Common myeloid progenitor, CD34-positive (primary cell): Measurements from ENCODE around the gene CEP55.
"Not testable (repeated sequence)": the region's sequence is repeated elsewhere in the genome, so short reads cannot be mapped to it uniquely, and the experiment has no call there.

Experiments
- CTCF ChIA-PET: fragments of 350-600 bp; sonication (Branson Sonifier 250); formaldehyde crosslinking; loops from one replicate; lab custom pipeline; 2021; ENCODE audit warnings: antibody characterized with exemption; lab: Charles Lee
- POLR2A ChIA-PET: fragments of 350-600 bp; sonication (Branson Sonifier 250); formaldehyde crosslinking; loops from one replicate; lab custom pipeline; 2021; ENCODE audit warnings: antibody characterized with exemption; lab: Charles Lee
- DNase-seq, 3 donors: peaks; one replicate each; pipeline versions ENCODE4 v3.0.0 to v3.0.0-alpha.2; 2013
- H3K27ac ChIP-seq, 2 experiments: 1 replicate in 1 of 2; 2 replicates in 1 of 2; pipeline ENCODE4 v1.7.0; 2013; ENCODE audit warnings: inconsistent platforms in 2 of 2, low read length in 2 of 2, mild to moderate bottlenecking in 2 of 2, low read depth in 1 of 2, moderate library complexity in 1 of 2; ENCODE audit not compliant: severe bottlenecking in 2 of 2, insufficient read depth in 1 of 2, poor library complexity in 1 of 2
- H3K27me3 ChIP-seq, 5 experiments: replicated peaks in 2 of 5; 1 replicate in 3 of 5; 2 replicates in 2 of 5; pipeline versions ENCODE4 v1.6.1 to v1.7.0; 2013; ENCODE audit warnings: low read length in 4 of 5, mild to moderate bottlenecking in 2 of 5, moderate library complexity in 2 of 5, inconsistent platforms in 1 of 5; ENCODE audit not compliant: insufficient read depth in 5 of 5, control insufficient read depth in 4 of 5
- H3K36me3 ChIP-seq, 4 experiments: 1 replicate in 2 of 4; 2 replicates in 2 of 4; pipeline versions ENCODE4 v1.6.1 to v1.7.0; 2013; ENCODE audit warnings: low read length in 3 of 4, control low read depth in 1 of 4, mild to moderate bottlenecking in 1 of 4; ENCODE audit not compliant: control insufficient read depth in 4 of 4, insufficient read depth in 4 of 4
- H3K4me1 ChIP-seq, 4 experiments: 1 replicate in 3 of 4; 2 replicates in 1 of 4; pipeline versions ENCODE4 v1.6.1 to v1.7.1; 2013; ENCODE audit warnings: low read length in 3 of 4, mild to moderate bottlenecking in 3 of 4, control low read depth in 1 of 4, inconsistent platforms in 1 of 4, moderate library complexity in 1 of 4; ENCODE audit not compliant: control insufficient read depth in 4 of 4, insufficient read depth in 4 of 4; ENCODE audit errors: control extremely low read depth in 1 of 4
- H3K4me3 ChIP-seq, 7 experiments: 1 replicate in 4 of 7; 2 replicates in 3 of 7; pipeline versions ENCODE4 v1.5.1 to v1.7.0; 2013; ENCODE audit warnings: mild to moderate bottlenecking in 7 of 7, low read length in 6 of 7, moderate library complexity in 6 of 7, inconsistent platforms in 2 of 7, low read depth in 2 of 7, control low read depth in 1 of 7; ENCODE audit not compliant: insufficient read depth in 4 of 7, control insufficient read depth in 1 of 7; ENCODE audit errors: extremely low read depth in 1 of 7
- H3K9me3 ChIP-seq, 5 experiments: 1 replicate in 4 of 5; 2 replicates in 1 of 5; pipeline versions ENCODE4 v1.6.1 to v1.7.1; 2013; ENCODE audit warnings: low read length in 4 of 5, mild to moderate bottlenecking in 2 of 5, inconsistent platforms in 1 of 5, low read depth in 1 of 5, moderate library complexity in 1 of 5; ENCODE audit not compliant: control insufficient read depth in 4 of 5, insufficient read depth in 2 of 5; ENCODE audit errors: control extremely low read depth in 1 of 5
- WGBS: methylation state at CpG from one replicate; pipeline ENCODE4 v1.1.5; 2013; ENCODE audit not compliant: insufficient coverage; 5-methylcytosine and 5-hydroxymethylcytosine counted together

Gene CEP55

DNA sequence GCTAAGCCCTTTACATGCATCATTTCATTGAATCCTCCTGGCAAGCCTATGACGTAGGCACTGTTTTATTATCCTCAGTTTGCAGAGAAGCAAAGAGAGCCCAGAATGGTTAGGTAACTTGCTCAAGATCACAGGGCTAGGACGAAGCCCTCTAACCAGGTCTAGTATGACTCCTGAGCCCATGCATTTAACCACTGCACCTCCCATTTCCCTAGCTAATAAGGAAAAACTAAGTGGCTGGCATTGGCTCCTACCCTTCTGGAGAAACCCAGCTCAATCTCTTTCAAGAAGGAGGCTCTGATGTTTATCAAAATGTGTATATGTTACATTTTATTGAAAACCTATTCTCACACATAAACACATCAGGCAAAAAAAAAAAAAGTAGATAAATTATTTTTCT lies 34.0 kb upstream of the CEP55 start:
- no peak overlapping the region for H3K4me3 ChIP-seq
- H3K9me3 ChIP-seq: no peaks in the 10 kb centered on the region
- no peak overlapping the region for H3K27ac ChIP-seq
- H3K4me1 ChIP-seq: peaks cover 0 to 31% (median 6%) of the 10 kb centered on the region in 4 experiments
- DNase-seq: no peak
- no peaks in the 10 kb centered on the region for H3K27me3 ChIP-seq
- no peaks in the 10 kb centered on the region for H3K36me3 ChIP-seq
- 83% methylated on average over 1 of the region's 2 CpGs for WGBS
- CTCF ChIA-PET: interaction anchor here (1.0 to 2.9 kb wide), 2 partner anchors 18 to 86 kb away, joined by 4 to 12 read pairs; no protein-coding TSS in a partner anchor
- POLR2A ChIA-PET: no interaction called here

DNA sequence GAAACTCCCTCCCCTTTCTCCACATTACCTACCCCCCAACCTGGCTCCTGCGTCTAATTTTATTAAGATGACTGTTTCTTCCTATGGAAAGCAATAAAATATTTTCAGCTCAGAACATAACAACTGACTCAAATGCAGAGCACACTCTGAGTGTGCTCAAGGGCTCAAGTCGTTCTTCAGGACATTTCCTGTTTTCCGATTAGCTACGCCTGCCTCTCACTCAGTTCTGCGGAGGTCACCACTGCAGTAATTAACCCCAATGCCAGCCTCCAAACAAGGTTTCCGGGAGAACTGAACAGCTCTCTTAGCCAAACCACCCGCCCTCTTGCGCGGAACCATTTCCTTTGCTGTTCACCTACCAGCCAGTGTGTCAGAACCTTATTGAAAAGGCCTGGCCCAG lies 33.5 kb upstream of the CEP55 start:
- ChIA-PET CTCF (interaction anchor here (1.0 to 2.9 kb wide), 2 partner anchors 19 to 86 kb away, joined by 4 to 12 read pairs; no protein-coding TSS in a partner anchor), POLR2A (interaction anchor here (0.6 to 0.7 kb wide), 2 partner anchors 16 to 78 kb away, joined by 4 to 6 read pairs; no protein-coding TSS in a partner anchor)
- H3K4me1 ChIP-seq: peaks cover 0 to 31% (median 6%) of the 10 kb centered on the region in 4 experiments
- H3K4me3 ChIP-seq: peak overlapping the region in 1 of 7 experiments; percentile 37
- no peaks in the 10 kb centered on the region for H3K9me3 ChIP-seq
- H3K27ac ChIP-seq: no peak overlapping the region
- H3K27me3 ChIP-seq: no peaks in the 10 kb centered on the region
- no peaks in the 10 kb centered on the region for H3K36me3 ChIP-seq
- DNase-seq: peak in 2 of 3 donors; percentile 34 to 56
- WGBS: 5% methylated on average over 9 of the region's 9 CpGs

DNA sequence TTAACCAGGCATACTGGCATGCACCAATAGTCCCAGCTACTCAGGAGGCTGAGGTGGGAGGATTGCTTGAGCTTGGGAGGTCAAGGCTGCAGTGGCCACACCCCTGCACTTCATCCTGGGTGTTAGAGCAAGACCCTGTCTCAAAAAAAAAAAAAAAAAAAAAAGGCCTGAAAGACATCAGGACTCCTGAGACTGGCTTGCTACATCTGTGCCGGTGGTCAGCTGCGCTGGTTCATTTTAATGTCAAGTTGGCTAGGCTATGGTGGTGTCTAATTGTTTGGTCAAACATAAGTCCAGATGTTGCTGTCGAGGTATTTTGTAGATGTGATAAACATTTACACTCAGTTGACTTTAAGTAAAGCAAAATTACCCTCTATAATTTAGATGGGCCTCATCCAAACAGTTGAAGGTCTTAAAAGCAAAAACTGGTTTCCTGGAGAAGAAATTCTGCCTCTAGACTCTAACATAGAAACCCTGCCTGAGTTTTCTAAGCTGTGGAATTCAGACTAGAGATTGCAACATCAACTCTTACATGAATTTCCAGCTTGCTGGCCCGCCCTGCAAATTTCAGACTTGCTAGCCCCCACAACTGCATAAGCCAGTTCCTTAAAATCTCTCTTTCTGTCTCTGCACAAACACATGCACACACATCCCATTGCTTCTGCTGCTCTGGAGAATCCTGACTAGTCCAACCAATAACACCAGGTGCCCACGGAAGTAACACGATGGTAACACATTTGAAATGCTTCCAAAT lies 32.5 kb upstream of the CEP55 start:
- H3K4me3 ChIP-seq: no peak overlapping the region
- ChIA-PET POLR2A (no interaction called here), CTCF (no interaction called here)
- no peaks in the 10 kb centered on the region for H3K36me3 ChIP-seq
- H3K4me1 ChIP-seq: peaks cover 0 to 31% (median 6%) of the 10 kb centered on the region in 4 experiments
- no peaks in the 10 kb centered on the region for H3K27me3 ChIP-seq
- 83% methylated on average over 2 of the region's 6 CpGs for WGBS
- no peak overlapping the region for H3K27ac ChIP-seq
- no peak for DNase-seq
- no peaks in the 10 kb centered on the region for H3K9me3 ChIP-seq

DNA sequence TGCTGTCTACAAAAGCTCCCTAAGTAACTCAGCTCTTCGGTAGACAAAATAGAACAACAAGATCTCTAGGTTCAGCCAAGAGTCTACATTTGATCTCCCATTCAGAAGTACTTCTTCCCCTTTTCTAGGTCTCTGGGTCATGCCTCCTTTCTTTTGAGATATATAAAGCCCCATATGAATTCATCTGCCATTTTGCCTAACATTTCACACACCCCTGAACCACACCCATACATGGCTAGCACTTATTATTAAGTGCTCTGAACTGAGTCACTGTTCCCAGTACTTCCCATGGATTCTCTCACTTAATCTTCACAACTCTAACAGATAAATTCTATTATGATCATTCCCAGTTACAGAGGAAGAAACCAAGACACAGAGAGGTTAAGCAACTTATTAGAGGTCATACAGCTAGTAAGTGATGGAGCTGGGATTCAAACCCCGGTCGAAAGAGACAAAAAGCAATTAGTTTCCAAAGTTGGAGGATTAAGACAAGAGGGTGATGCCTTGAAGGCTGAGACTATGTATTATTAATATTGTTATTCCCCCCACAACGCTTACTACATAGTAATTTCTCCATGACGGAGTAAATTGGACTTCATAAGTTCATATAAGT lies 31.5 kb upstream of the CEP55 start:
- Histone ChIP-seq H3K4me1 (peaks cover 0 to 31% (median 6%) of the 10 kb centered on the region in 4 experiments), H3K27ac (no peak overlapping the region), H3K27me3 (no peaks in the 10 kb centered on the region), H3K9me3 (no peaks in the 10 kb centered on the region), H3K36me3 (no peaks in the 10 kb centered on the region), H3K4me3 (no peak overlapping the region)
- ChIA-PET POLR2A (no interaction called here), CTCF (interaction anchor here (0.6 kb wide), 1 partner anchor 386 kb away, joined by 4 read pairs; no protein-coding TSS in a partner anchor)
- 100% methylated on average over 3 of the region's 5 CpGs for WGBS
- no peak for DNase-seq

DNA sequence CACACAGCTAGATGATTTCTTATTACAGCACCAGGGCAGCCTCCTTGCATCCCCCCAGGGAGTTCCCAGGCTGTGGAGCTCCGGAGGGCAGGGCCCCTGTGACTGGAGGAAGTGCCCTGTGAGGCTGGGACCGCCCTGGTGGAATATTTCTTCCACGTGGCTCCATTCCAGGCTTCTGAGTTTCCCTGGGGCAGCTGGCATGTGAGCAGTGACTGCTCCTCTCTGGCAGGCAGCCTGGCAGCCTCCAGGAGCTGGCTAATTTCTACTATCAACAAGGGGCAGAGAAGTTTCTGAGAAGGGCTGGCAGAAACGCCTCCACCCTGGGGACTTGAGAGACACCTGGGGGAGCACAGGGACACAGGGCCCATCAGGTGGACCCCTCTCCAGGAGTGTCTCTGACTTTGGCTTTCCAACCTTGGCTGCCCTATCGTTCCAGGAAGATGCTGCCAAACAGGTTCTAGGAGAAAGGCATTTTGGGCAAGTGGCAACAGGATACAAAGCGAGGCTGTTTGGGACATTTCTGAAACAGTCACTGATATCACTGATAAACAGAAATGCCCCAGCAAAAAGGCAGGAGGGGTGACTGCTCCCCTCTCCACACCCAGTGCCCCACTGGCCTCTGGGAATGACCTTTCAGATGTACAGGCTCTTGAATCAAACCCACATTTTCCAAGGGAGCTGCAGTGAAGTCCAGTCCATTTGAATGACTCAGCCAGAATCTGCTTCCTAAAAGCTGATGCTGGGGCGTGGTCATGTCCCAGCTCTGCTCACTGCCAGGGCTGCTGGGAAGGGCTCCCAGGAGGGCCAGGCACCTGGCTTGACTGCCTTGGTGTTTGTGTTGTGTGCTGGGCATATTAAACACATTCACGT lies 30.4 kb upstream of the CEP55 start:
- POLR2A ChIA-PET: no interaction called here

DNA sequence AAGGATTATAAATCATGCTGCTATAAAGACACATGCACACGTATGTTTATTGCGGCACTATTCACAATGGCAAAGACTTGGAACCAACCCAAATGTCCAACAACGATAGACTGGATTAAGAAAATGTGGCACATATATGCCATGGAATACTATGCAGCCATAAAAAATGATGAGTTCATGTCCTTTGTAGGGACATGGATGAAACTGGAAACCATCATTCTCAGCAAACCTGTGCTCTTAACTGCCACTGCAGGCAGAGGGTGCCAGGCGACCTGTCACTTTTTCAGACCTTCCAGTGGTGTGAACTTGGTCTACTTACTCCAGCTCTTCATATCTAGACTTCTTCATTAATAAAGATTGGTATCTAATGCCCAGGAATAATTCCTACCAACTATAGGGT lies 28.8 kb upstream of the CEP55 start:
- H3K4me1 ChIP-seq: peaks cover 0 to 26% (median 4%) of the 10 kb centered on the region in 4 experiments
- H3K9me3 ChIP-seq, POLR2A ChIA-PET, H3K4me3 ChIP-seq, DNase-seq, H3K27me3 ChIP-seq, H3K27ac ChIP-seq, H3K36me3 ChIP-seq: not testable (repeated sequence)
- CTCF ChIA-PET: interaction anchor here (1.1 to 2.9 kb wide), 2 partner anchors 15 to 92 kb away, joined by 3 to 7 read pairs; partner anchors contain the start of gene MYOF
- WGBS: 100% methylated on average over 1 of the region's 4 CpGs

More for the DNA sequence above, 30.4 kb upstream of the CEP55 start:
- Histone ChIP-seq H3K9me3 (no peaks in the 10 kb centered on the region), H3K27ac (no peak overlapping the region), H3K36me3 (no peaks in the 10 kb centered on the region), H3K27me3 (no peaks in the 10 kb centered on the region), H3K4me3 (no peak overlapping the region), H3K4me1 (peaks cover 0 to 31% (median 6%) of the 10 kb centered on the region in 4 experiments)
- CTCF ChIA-PET: no interaction called here
- 63% methylated on average over 7 of the region's 8 CpGs for WGBS
- no peak for DNase-seq
